ENCODE results near the gene DECR2. TPM values are rescaled to one million over a fixed set of nuclear protein-coding genes. Genes with fewer than 3 reads are reported as not detected.

DECR2 gene, protein sequence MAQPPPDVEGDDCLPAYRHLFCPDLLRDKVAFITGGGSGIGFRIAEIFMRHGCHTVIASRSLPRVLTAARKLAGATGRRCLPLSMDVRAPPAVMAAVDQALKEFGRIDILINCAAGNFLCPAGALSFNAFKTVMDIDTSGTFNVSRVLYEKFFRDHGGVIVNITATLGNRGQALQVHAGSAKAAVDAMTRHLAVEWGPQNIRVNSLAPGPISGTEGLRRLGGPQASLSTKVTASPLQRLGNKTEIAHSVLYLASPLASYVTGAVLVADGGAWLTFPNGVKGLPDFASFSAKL
- total RNA-seq (2016; rRNA removed; fragmentation: Illumina TruSeq; extraction: Trizol) (27.8 and 36.3 TPM in 2 replicates), polyA plus RNA-seq (2011; rRNA removed) (44.6 and 51.2 TPM in 2 replicates), polyA minus RNA-seq (2011; rRNA and poly(A)+ RNA removed; ENCODE audit: low replicate concordance) (15.9 and 53.9 TPM in 2 replicates), Bru-seq, nascent RNA (percentile 78 among the genes with signal in this experiment), BruChase-seq, experiment 1, labeled RNA remaining after a 6-hour chase (percentile 86 among the genes with signal in this experiment), BruChase-seq, experiment 2, labeled RNA remaining after a 2-hour chase (percentile 83 among the genes with signal in this experiment)
- total RNA-seq (2016; cell fraction: cytosol; rRNA removed; fragmentation: Illumina TruSeq; extraction: Trizol; ENCODE audit: low read depth) = 22.1 and 28.4 TPM in 2 replicates
- total RNA-seq (2016; cell fraction: insoluble cytoplasmic fraction; rRNA removed; fragmentation: Illumina TruSeq; extraction: Trizol) = 28.1 and 37.2 TPM in 2 replicates
- 22.1 and 27.1 TPM in 2 replicates for total RNA-seq (2016; cell fraction: membrane; rRNA removed; fragmentation: Illumina TruSeq; extraction: Trizol)
- 34.5 and 35.9 TPM in 2 replicates for total RNA-seq (2016; cell fraction: nucleus; rRNA removed; fragmentation: Illumina TruSeq; extraction: Trizol)
- polyA plus RNA-seq (2011; cell fraction: cytosol; rRNA removed) = 29.5 and 53.6 TPM in 2 replicates
- 220 and 244 TPM in 2 replicates for polyA plus RNA-seq (2011; cell fraction: nucleus; rRNA removed)
- 22.1 and 23.1 TPM in 2 replicates for polyA plus RNA-seq (2012)
- polyA plus RNA-seq (2016; cell fraction: cytosol; fragmentation: Illumina TruSeq; extraction: Trizol; ENCODE audit: low read depth) = 13.3 and 15.1 TPM in 2 replicates
- 31.8 and 35.2 TPM in 2 replicates for polyA plus RNA-seq (2016; cell fraction: insoluble cytoplasmic fraction; fragmentation: Illumina TruSeq; extraction: Trizol; ENCODE audit: low read depth)
- 19.1 and 19.5 TPM in 2 replicates for polyA plus RNA-seq (2016; cell fraction: membrane; fragmentation: Illumina TruSeq; extraction: Trizol; ENCODE audit: low read depth)
- 124 and 131 TPM in 2 replicates for polyA plus RNA-seq (2016; cell fraction: nucleus; fragmentation: Illumina TruSeq; extraction: Trizol; ENCODE audit: insufficient read depth, low read depth)
- polyA minus RNA-seq (2011; cell fraction: cytosol; rRNA and poly(A)+ RNA removed) = 17.0 and 17.7 TPM in 2 replicates
- 25.4 and 25.9 TPM in 2 replicates for polyA minus RNA-seq (2011; cell fraction: nucleus; rRNA and poly(A)+ RNA removed)
- long read RNA-seq, experiment 1, transcript DECR2-201 (9 exons, 1,615 nt) = major isoform, 44 of 89 reads
- long read RNA-seq, experiment 1, partial matches to known transcripts = 8 of 89 reads
- long read RNA-seq, experiment 1, other reads (novel, unspliced or antisense) = 37 of 89 reads
- long read RNA-seq, experiment 2, transcript DECR2-201 (9 exons, 1,615 nt) = major isoform, 24 of 75 reads
- long read RNA-seq, experiment 2, partial matches to known transcripts = 21 of 75 reads
- long read RNA-seq, experiment 2, other reads (novel, unspliced or antisense) = 30 of 75 reads

DNA sequence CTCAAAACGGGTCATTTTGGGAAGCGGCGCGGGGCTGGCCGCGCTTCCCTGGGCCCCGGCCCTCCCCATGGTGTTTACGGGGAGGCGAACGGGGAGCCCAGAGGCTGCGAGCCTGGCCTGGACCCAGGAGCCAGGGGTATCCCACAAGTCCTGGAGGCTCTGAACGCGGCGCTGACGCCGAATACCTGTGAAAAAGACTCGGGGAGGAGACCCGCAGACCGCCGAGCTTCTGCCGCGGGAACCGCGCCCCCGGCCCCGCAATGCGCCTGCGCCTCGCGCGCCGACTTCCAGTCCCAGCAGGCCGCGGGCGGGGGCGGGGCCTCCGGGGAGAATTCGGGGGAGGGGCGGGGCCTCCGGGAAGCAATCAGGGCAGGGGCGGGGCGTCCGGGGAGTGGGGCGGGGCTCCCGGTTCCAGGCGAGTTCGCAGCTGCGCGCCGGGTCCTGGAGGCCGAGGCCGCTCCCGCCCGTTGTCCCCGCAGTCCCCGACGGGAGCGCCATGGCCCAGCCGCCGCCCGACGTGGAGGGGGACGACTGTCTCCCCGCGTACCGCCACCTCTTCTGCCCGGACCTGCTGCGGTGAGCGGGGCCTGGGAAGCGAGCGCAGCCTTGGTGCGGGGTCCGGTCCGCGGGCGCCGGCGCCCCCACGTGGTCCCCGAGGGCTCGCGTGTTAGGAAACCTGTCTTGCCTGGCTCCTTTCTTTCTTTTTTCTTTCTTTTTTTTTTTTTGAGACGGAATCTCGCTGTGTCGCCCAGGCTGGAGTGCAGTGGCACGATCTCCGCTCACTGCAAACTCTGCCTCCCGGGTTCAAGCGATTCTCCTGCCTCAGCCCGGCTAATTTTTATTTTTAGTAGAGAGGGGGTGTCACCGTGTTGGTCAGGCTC, at the start of gene DECR2:
TSS of gene DECR2 (plus strand) at position 418 of the 881 bp plus-strand sequence. CDS start at position 497, 79 bp downstream.
- H3K27me3 ChIP-seq (ENCODE audit: control insufficient read depth in 1 of 2, insufficient read depth in 2 of 2, low read length in 2 of 2) = no peaks in the 10 kb centered on the region
- no peaks in the 10 kb centered on the region for H4K20me1 ChIP-seq (ENCODE audit: insufficient read depth, low read length)
- DNase-seq (ENCODE audit: low spot score) = peak; percentile 76
- H3K36me3 ChIP-seq (replicated peaks in 1 of 2; ENCODE audit: control insufficient read depth in 1 of 2, insufficient read depth in 2 of 2, low read length in 2 of 2) = peaks cover 0 to 4% of the 10 kb centered on the region in 2 experiments; a peak in 2 of 5 replicates
- H3K4me1 ChIP-seq (ENCODE audit: insufficient read depth, low read length) = peaks cover 66% of the 10 kb centered on the region
- in situ Hi-C loops (cut with HindIII; ENCODE audit: extremely low pct_ligation_motif_present, low pct_unique_long_range_greater_than_20kb) (no loop called here), intact Hi-C loops (cut with micrococcal nuclease; ENCODE audit: unreplicated experiment) (no loop called here)
- CTCF ChIA-PET (ENCODE audit: low intra/inter-chr PET ratio, low total read pairs) = no interaction called here
- H3K4me2 ChIP-seq (ENCODE audit: low read depth, low read length) = peak within 1 kb of the TSS; percentile 74
- H3K4me3 ChIP-seq (replicated peaks in 1 of 3; ENCODE audit: insufficient read depth in 1 of 3, low read depth in 2 of 3, low read length in 3 of 3) = peak within 1 kb of the TSS; percentile 81 to 85 (median 83)
- peak within 1 kb of the TSS; percentile 91 for H3K9ac ChIP-seq (ENCODE audit: insufficient read depth, low read depth, low read length)
- H3K79me2 ChIP-seq (ENCODE audit: insufficient read depth, low read length) = peaks cover 15% of the 10 kb centered on the region
- WGBS (ENCODE audit: low lambda C conversion rate) = 3% methylated on average over 26 of the region's 91 CpGs
- H2AFZ ChIP-seq (ENCODE audit: low read length) = no peak within 1 kb of the TSS
- POLR2A ChIA-PET = interaction anchor here (0.7 to 2.0 kb wide), 21 partner anchors 10 to 187 kb away, joined by 3 to 21 read pairs (median 4); partner anchors contain the start of genes AXIN1, MRPL28 and RAB11FIP3
- ATAC-seq = peak; percentile 61
- no peaks in the 10 kb centered on the region for H3K9me3 ChIP-seq (ENCODE audit: low read length)
- FAIRE-seq = no peak
- H3K27ac ChIP-seq (ENCODE audit: extremely low read length, insufficient read depth, low read length) = peak within 1 kb of the TSS; percentile 97
- TSS peak; percentile 89 for BruUV-seq (replicated peaks)
- TF ChIP-seq SAP130 (CRISPR knock-in tag; IDR thresholded peaks at IDR 0.05; ENCODE audit: low read depth) (peak; percentile 74), REXO4 (CRISPR knock-in tag; IDR thresholded peaks at IDR 0.05; ENCODE audit: borderline replicate concordance) (no peak), ZNF567 (CRISPR knock-in tag; IDR thresholded peaks at IDR 0.05; ENCODE audit: borderline replicate concordance) (no peak; the same call in 1 of the 2 replicates), ZNF709 (CRISPR knock-in tag; IDR thresholded peaks at IDR 0.05) (no peak; the same call in 1 of the 2 replicates), ZNF556 (CRISPR knock-in tag; IDR thresholded peaks at IDR 0.05; ENCODE audit: borderline replicate concordance) (no peak), KAT8 (CRISPR knock-in tag; IDR thresholded peaks at IDR 0.05) (peak; percentile 39; the same call in 1 of the 2 replicates), STAG1 (CRISPR knock-in tag; IDR thresholded peaks at IDR 0.05) (peak; percentile 40), KLF9 (CRISPR knock-in tag; IDR thresholded peaks at IDR 0.05; ENCODE audit: low read depth) (0 out of 2 replicates have a peak, but pooled peaks have one; percentile 6), NFE2L1 (CRISPR knock-in tag; IDR thresholded peaks at IDR 0.05; ENCODE audit: borderline replicate concordance) (no peak), ZNF546 (CRISPR knock-in tag; conservative IDR thresholded peaks at IDR 0.05) (0 out of 2 replicates have a peak, but pooled peaks have one; percentile 50), SP1 (IDR thresholded peaks at IDR 0.05) (no peak), SP1 (CRISPR knock-in tag; IDR thresholded peaks at IDR 0.05) (peak; percentile 70), JUNB (CRISPR knock-in tag; IDR thresholded peaks at IDR 0.05; ENCODE audit: borderline replicate concordance) (no peak), ZNF670 (CRISPR knock-in tag; IDR thresholded peaks at IDR 0.05; ENCODE audit: borderline replicate concordance) (0 out of 2 replicates have a peak, but pooled peaks have one; percentile 73), ARNT (IDR thresholded peaks at IDR 0.05) (no peak), SYNCRIP (IDR thresholded peaks at IDR 0.05; ENCODE audit: insufficient read depth, low read depth, low read length) (no peak)

Data from HepG2 (cell line).